SK-N-SH treated with all-trans-retinoic acid at 6 μM for 48 hours (cell line): ENCODE data around the gene C2orf72.

Experiments used
- RARB ChIP-seq: fragments of 250-450 bp; sonication (Bioruptor Pico); IDR thresholded peaks from 2 replicates; pipeline ENCODE4 v1.8.0; 2021; ENCODE audit warnings: mild to moderate bottlenecking, moderate library complexity
- SNAI2 ChIP-seq: fragments of 250-450 bp; sonication (Bioruptor Pico); IDR thresholded peaks from 2 replicates; pipeline ENCODE4 v1.5.0; 2020; ENCODE audit warnings: mild to moderate bottlenecking, moderate library complexity
- TCF4 ChIP-seq: fragments of 250-450 bp; sonication (Bioruptor Pico); IDR thresholded peaks from 2 replicates; pipeline ENCODE4 v1.8.0; 2021; ENCODE audit warnings: mild to moderate bottlenecking, moderate library complexity, borderline replicate concordance
- ZFP30 ChIP-seq: fragments of 450-650 bp; formaldehyde crosslinking; IDR thresholded peaks from 2 replicates; pipeline ENCODE4 v1.5.0; 2022; ENCODE audit warnings: mild to moderate bottlenecking, moderate library complexity
- ZNF565 ChIP-seq: fragments of 450-650 bp; formaldehyde crosslinking; conservative IDR thresholded peaks from 2 replicates; pipeline ENCODE4 v1.5.0; 2020; ENCODE audit warnings: low read depth, mild to moderate bottlenecking, moderate library complexity
- ZNF70 ChIP-seq: fragments of 450-650 bp; formaldehyde crosslinking; IDR thresholded peaks from 2 replicates; pipeline ENCODE4 v1.5.0; 2020; ENCODE audit warnings: mild to moderate bottlenecking, moderate library complexity
- TF ChIP-seq, protein P1 (sequence below): fragments of 250-450 bp; sonication (Bioruptor Pico); IDR thresholded peaks from 2 replicates; pipeline ENCODE4 v1.8.0; 2021; ENCODE audit warnings: low read depth, mild to moderate bottlenecking, moderate library complexity, borderline replicate concordance
- TF ChIP-seq, protein P2 (sequence below): fragments of 250-450 bp; sonication (Bioruptor Pico); IDR thresholded peaks from 2 replicates; pipeline ENCODE4 v1.5.1; 2021; ENCODE audit warnings: mild to moderate bottlenecking, moderate library complexity
- TF ChIP-seq, protein P3 (sequence below): fragments of 250-450 bp; sonication (Bioruptor Pico); IDR thresholded peaks from 2 replicates; pipeline ENCODE4 v1.5.1; 2020; ENCODE audit warnings: low read depth, mild to moderate bottlenecking, moderate library complexity
- TF ChIP-seq, protein P4 (sequence below): fragments of 250-450 bp; sonication (Bioruptor Pico); IDR thresholded peaks from 2 replicates; pipeline ENCODE4 v1.5.0; 2020; ENCODE audit warnings: mild to moderate bottlenecking, moderate library complexity
- TF ChIP-seq, protein P5 (sequence below): fragments of 250-450 bp; sonication (Bioruptor Pico); IDR thresholded peaks from 2 replicates; pipeline ENCODE4 v1.8.0; 2020; ENCODE audit warnings: mild to moderate bottlenecking, moderate library complexity, borderline replicate concordance

DNA sequence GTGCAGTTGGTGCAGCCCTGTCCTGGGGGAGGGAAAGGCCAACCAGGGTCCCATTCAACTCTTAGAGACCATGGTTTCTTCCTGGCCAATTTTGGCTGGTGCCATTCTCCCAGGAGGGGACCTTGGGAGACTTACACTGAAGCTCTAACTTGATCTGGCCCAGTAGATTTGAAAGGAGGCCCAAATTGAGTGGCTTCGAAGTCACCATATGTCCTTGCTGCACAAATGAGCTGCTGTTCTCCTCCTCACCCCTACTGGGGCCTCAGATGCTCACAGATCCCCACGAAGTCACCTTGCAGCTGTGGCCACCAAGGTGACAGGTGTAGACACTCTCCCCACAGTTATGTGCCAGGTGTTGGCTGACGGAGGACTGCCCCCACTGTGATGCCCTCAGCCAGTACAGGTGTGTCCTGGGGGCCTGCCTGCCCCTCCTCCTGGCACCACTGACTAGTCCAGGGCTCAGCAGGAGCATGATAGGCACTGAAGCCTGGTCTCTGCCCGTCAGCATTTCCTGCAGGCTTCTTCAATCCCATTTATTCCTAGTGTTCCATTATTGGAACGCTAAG lies 4.7 kb upstream of the C2orf72 start:
- TF ChIP-seq TCF4 (CRISPR knock-in tag) (no peak), ZNF565 (CRISPR knock-in tag) (no peak), RARB (no peak), ZNF70 (CRISPR knock-in tag) (no peak), ZFP30 (CRISPR knock-in tag) (no peak), SNAI2 (no peak)
- TF ChIP-seq, protein P1, sequence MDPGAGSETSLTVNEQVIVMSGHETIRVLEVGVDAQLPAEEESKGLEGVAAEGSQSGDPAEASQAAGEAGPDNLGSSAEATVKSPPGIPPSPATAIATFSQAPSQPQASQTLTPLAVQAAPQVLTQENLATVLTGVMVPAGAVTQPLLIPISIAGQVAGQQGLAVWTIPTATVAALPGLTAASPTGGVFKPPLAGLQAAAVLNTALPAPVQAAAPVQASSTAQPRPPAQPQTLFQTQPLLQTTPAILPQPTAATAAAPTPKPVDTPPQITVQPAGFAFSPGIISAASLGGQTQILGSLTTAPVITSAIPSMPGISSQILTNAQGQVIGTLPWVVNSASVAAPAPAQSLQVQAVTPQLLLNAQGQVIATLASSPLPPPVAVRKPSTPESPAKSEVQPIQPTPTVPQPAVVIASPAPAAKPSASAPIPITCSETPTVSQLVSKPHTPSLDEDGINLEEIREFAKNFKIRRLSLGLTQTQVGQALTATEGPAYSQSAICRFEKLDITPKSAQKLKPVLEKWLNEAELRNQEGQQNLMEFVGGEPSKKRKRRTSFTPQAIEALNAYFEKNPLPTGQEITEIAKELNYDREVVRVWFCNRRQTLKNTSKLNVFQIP (CRISPR knock-in tag) = no peak
- TF ChIP-seq, protein P2, sequence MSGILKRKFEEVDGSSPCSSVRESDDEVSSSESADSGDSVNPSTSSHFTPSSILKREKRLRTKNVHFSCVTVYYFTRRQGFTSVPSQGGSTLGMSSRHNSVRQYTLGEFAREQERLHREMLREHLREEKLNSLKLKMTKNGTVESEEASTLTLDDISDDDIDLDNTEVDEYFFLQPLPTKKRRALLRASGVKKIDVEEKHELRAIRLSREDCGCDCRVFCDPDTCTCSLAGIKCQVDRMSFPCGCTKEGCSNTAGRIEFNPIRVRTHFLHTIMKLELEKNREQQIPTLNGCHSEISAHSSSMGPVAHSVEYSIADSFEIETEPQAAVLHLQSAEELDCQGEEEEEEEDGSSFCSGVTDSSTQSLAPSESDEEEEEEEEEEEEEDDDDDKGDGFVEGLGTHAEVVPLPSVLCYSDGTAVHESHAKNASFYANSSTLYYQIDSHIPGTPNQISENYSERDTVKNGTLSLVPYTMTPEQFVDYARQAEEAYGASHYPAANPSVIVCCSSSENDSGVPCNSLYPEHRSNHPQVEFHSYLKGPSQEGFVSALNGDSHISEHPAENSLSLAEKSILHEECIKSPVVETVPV (CRISPR knock-in tag) = no peak
- TF ChIP-seq, protein P3, sequence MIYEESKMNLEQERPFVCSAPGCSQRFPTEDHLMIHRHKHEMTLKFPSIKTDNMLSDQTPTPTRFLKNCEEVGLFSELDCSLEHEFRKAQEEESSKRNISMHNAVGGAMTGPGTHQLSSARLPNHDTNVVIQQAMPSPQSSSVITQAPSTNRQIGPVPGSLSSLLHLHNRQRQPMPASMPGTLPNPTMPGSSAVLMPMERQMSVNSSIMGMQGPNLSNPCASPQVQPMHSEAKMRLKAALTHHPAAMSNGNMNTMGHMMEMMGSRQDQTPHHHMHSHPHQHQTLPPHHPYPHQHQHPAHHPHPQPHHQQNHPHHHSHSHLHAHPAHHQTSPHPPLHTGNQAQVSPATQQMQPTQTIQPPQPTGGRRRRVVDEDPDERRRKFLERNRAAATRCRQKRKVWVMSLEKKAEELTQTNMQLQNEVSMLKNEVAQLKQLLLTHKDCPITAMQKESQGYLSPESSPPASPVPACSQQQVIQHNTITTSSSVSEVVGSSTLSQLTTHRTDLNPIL (CRISPR knock-in tag) = no peak
- TF ChIP-seq, protein P4, sequence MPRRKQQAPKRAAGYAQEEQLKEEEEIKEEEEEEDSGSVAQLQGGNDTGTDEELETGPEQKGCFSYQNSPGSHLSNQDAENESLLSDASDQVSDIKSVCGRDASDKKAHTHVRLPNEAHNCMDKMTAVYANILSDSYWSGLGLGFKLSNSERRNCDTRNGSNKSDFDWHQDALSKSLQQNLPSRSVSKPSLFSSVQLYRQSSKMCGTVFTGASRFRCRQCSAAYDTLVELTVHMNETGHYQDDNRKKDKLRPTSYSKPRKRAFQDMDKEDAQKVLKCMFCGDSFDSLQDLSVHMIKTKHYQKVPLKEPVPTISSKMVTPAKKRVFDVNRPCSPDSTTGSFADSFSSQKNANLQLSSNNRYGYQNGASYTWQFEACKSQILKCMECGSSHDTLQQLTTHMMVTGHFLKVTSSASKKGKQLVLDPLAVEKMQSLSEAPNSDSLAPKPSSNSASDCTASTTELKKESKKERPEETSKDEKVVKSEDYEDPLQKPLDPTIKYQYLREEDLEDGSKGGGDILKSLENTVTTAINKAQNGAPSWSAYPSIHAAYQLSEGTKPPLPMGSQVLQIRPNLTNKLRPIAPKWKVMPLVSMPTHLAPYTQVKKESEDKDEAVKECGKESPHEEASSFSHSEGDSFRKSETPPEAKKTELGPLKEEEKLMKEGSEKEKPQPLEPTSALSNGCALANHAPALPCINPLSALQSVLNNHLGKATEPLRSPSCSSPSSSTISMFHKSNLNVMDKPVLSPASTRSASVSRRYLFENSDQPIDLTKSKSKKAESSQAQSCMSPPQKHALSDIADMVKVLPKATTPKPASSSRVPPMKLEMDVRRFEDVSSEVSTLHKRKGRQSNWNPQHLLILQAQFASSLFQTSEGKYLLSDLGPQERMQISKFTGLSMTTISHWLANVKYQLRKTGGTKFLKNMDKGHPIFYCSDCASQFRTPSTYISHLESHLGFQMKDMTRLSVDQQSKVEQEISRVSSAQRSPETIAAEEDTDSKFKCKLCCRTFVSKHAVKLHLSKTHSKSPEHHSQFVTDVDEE (CRISPR knock-in tag) = no peak
- TF ChIP-seq, protein P5, sequence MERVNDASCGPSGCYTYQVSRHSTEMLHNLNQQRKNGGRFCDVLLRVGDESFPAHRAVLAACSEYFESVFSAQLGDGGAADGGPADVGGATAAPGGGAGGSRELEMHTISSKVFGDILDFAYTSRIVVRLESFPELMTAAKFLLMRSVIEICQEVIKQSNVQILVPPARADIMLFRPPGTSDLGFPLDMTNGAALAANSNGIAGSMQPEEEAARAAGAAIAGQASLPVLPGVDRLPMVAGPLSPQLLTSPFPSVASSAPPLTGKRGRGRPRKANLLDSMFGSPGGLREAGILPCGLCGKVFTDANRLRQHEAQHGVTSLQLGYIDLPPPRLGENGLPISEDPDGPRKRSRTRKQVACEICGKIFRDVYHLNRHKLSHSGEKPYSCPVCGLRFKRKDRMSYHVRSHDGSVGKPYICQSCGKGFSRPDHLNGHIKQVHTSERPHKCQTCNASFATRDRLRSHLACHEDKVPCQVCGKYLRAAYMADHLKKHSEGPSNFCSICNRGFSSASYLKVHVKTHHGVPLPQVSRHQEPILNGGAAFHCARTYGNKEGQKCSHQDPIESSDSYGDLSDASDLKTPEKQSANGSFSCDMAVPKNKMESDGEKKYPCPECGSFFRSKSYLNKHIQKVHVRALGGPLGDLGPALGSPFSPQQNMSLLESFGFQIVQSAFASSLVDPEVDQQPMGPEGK (CRISPR knock-in tag) = no peak
